HG03442 (cell line): ENCODE results near the gene SHLD3.
"Not testable (repeated sequence)": the region's sequence is repeated elsewhere in the genome, so short reads cannot be mapped to it uniquely, and the experiment has no call there.

ENCODE experiments used
- ATAC-seq: cut with Tn5 transposase; IDR thresholded peaks from one replicate; pipeline ENCODE4 v1.9.1; 2021; ENCODE audit warnings: mild to moderate bottlenecking, moderate library complexity; ENCODE audit not compliant: unreplicated experiment

SHLD3 gene

DNA sequence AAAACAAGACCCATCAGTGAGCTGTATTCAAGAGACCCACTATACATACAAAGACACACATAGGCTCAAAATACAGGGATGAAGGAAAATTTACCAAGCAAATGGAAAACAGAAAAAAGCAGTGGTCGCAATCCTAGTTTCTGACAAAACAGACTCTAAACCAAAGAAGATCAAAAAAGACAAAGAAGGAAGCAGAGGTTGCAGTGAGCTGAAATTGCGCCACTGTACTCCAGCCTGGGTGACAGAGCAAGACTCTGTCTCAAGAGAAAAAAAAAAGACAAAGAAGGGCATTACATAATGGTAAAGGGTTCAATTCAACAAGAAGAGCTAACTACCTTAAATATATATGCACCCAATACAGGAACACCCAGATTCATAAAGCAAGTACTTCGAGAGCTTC is 51.2 kb downstream of the SHLD3 start:
- not testable (repeated sequence) for ATAC-seq
